GM23248 (cell line): ENCODE measurements around the gene C6orf120. TPM values are rescaled to one million over a fixed set of nuclear protein-coding genes. Genes with fewer than 3 reads are reported as not detected.

ENCODE experiments used
- DNase-seq: peaks from one replicate; pipeline ENCODE4 v3.0.0-alpha.2; 2015
- H2AFZ ChIP-seq: fragments of 200-600 bp; sonication (generic); 2 replicates; pipeline ENCODE4 v1.6.1; 2016; ENCODE audit warnings: antibody characterized with exemption
- H3F3A ChIP-seq: fragments of 200-600 bp; sonication (generic); 2 replicates; pipeline ENCODE4 v1.6.1; 2016; ENCODE audit warnings: mild to moderate bottlenecking, antibody characterized with exemption, mixed run types; ENCODE audit not compliant: insufficient read depth
- H3K27ac ChIP-seq: fragments of 200-600 bp; sonication (generic); 2 replicates; pipeline ENCODE4 v1.5.1; 2016; ENCODE audit warnings: mild to moderate bottlenecking
- H3K27me3 ChIP-seq: fragments of 200-600 bp; sonication (generic); replicated peaks from 2 replicates; pipeline ENCODE4 v1.6.1; 2016; ENCODE audit warnings: mild to moderate bottlenecking; ENCODE audit not compliant: insufficient read depth
- H3K36me3 ChIP-seq: fragments of 200-600 bp; sonication (generic); 2 replicates; pipeline ENCODE4 v1.6.1; 2016; ENCODE audit warnings: low read depth, mild to moderate bottlenecking
- H3K4me1 ChIP-seq: fragments of 200-600 bp; sonication (generic); 2 replicates; pipeline ENCODE4 v1.6.1; 2016; ENCODE audit warnings: mild to moderate bottlenecking; ENCODE audit not compliant: insufficient read depth
- H3K4me2 ChIP-seq: fragments of 200-600 bp; sonication (generic); one replicate; pipeline ENCODE4 v1.6.1; 2016; ENCODE audit warnings: mild to moderate bottlenecking; ENCODE audit not compliant: unreplicated experiment
- H3K4me3 ChIP-seq: fragments of 200-600 bp; sonication (generic); 2 replicates; pipeline ENCODE4 v1.5.1; 2016; ENCODE audit warnings: mild to moderate bottlenecking
- H3K79me2 ChIP-seq: fragments of 200-600 bp; sonication (generic); 2 replicates; pipeline ENCODE4 v1.6.1; 2016; ENCODE audit warnings: mild to moderate bottlenecking; ENCODE audit not compliant: insufficient read depth
- H3K9ac ChIP-seq: fragments of 200-600 bp; sonication (generic); 2 replicates; pipeline ENCODE4 v1.6.1; 2016; ENCODE audit warnings: mild to moderate bottlenecking
- H3K9me2 ChIP-seq: fragments of 200-600 bp; sonication (generic); 2 replicates; pipeline ENCODE4 v1.6.1; 2016; ENCODE audit warnings: mixed run types, mild to moderate bottlenecking, moderate library complexity; ENCODE audit not compliant: insufficient read depth
- H3K9me3 ChIP-seq: fragments of 200-600 bp; sonication (generic); one replicate; pipeline ENCODE4 v1.6.1; 2017; ENCODE audit warnings: low read depth
- H4K20me1 ChIP-seq: fragments of 200-600 bp; sonication (generic); 2 replicates; pipeline ENCODE4 v1.6.0; 2016; ENCODE audit not compliant: insufficient read depth
- EZH2 ChIP-seq: fragments of 200-600 bp; sonication (generic); IDR thresholded peaks from 2 replicates; pipeline ENCODE4 v1.6.1; 2018; ENCODE audit warnings: antibody characterized with exemption, mild to moderate bottlenecking; ENCODE audit not compliant: insufficient read depth, poor library complexity, severe bottlenecking
- EZH2phosphoT487 ChIP-seq: fragments of 200-600 bp; sonication (generic); IDR thresholded peaks from 2 replicates; pipeline ENCODE4 v1.6.1; 2018; ENCODE audit warnings: antibody characterized with exemption, moderate library complexity, mild to moderate bottlenecking, low read depth; ENCODE audit not compliant: insufficient read depth
- WGBS, 2 experiments: methylation state at CpG; one replicate each; pipeline ENCODE4 v1.1.6; 2015 to 2017; ENCODE audit warnings: low lambda C conversion rate in 2 of 2, low coverage in 1 of 2; ENCODE audit errors: missing lambda C conversion rate in 2 of 2; 5-methylcytosine and 5-hydroxymethylcytosine counted together
- in situ Hi-C: fragments of 300-500 bp; cut with MboI; formaldehyde crosslinking; loops from 2 replicates; pipeline ENCODE4 v1.15.0; 2020
- polyA plus RNA-seq: library from polyadenylated mRNA; unstranded; fragments of >200 nt; fragmentation: Nextera tagmentation; extraction: Ambion mirVana; gene quantifications from 2 replicates; pipeline ENCODE4 v1.2.1, GENCODE V29; 2016
- total RNA-seq: library from RNA; depleted of rRNA; stranded (reverse); fragments of >200 nt; shearing (Covaris generic); gene quantifications from 2 replicates; pipeline ENCODE4 v1.2.3, GENCODE V29; 2014; rRNA removed

C6orf120 gene
- total and polyA plus RNA-seq, 2 experiments from 2014 or later: 39.4 to 72.7 TPM

GRCh38 chr6:169751242-169752073 lies 49.5 kb downstream of the C6orf120 start, which contains the start of the genes DYNLT2 and ERMARD:
TSS of gene DYNLT2 (minus strand) at chr6:169751572. CDS start at chr6:169751458, 114 bp downstream.
TSS of gene ERMARD (plus strand) at chr6:169751622. CDS start at chr6:169751658, 36 bp downstream.
- peak; percentile 97 for DNase-seq
- peak within 1 kb of the TSS; percentile 88 for H2AFZ ChIP-seq
- H3K9ac ChIP-seq: peak within 1 kb of the TSS; percentile 97
- TF ChIP-seq EZH2phosphoT487: no peak
- no peak for TF ChIP-seq EZH2
- 0 out of 2 replicates have a peak, but pooled peaks cover 4% of the 10 kb centered on the region for H3F3A ChIP-seq
- 0 out of 2 replicates have a peak, but pooled peaks cover 4% of the 10 kb centered on the region for H3K36me3 ChIP-seq
- H3K27me3 ChIP-seq: no peaks in the 10 kb centered on the region
- 1% methylated on average over 76 to 87 of the region's 90 CpGs for WGBS, 2 experiments
- peaks cover 31% of the 10 kb centered on the region for H3K79me2 ChIP-seq
- H3K9me2 ChIP-seq: no peaks in the 10 kb centered on the region
- peak within 1 kb of the TSS; percentile 92 for H3K27ac ChIP-seq
- peaks cover 17% of the 10 kb centered on the region for H3K4me1 ChIP-seq
- no peaks in the 10 kb centered on the region for H3K9me3 ChIP-seq
- H4K20me1 ChIP-seq: no peaks in the 10 kb centered on the region
- in situ Hi-C loops: no loop called here
- H3K4me2 ChIP-seq: peak within 1 kb of the TSS; percentile 97
- peak within 1 kb of the TSS; percentile 86 for H3K4me3 ChIP-seq

DNA sequence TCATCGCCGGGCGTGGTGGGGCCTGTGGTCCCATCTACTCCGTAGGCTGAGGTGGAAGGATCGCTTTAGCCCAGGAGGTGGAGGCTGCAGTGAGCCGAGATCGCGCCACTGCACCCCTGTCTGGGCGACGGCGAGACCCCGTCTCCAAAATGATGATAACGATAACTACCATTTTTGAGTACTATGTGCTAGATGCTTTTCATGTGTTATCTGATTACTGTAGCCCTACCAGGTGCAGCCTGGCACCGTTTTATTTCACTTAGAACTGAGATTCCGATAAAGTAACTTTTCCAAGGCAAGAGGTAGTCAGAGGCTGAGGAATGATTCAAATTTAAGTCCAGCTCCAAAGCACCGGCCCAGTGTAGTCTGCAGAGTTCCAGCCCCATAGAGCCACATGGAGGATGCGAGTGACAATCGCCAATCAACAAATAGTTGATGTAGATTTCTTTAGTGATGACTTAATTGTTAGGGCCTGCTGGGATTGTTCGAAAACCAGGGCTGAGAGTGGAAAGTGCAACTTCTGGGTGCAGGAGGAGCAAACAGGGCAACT lies 50.2 kb downstream of the C6orf120 start:
- peaks cover 17% of the 10 kb centered on the region for H3K4me1 ChIP-seq
- in situ Hi-C loops: no loop called here
- peak overlapping the region; percentile 90 for H3K4me2 ChIP-seq
- peak; percentile 49 for DNase-seq
- H3F3A ChIP-seq: 0 out of 2 replicates have a peak, but pooled peaks cover 4% of the 10 kb centered on the region
- no peaks in the 10 kb centered on the region for H4K20me1 ChIP-seq
- 0 to 3% methylated on average over 18 to 19 of the region's 19 CpGs for WGBS, 2 experiments
- H3K27ac ChIP-seq: peak overlapping the region; percentile 92
- peak overlapping the region; percentile 86 for H3K4me3 ChIP-seq
- peak overlapping the region; percentile 88 for H2AFZ ChIP-seq
- 0 out of 2 replicates have a peak, but pooled peaks cover 4% of the 10 kb centered on the region for H3K36me3 ChIP-seq
- no peak for TF ChIP-seq EZH2
- no peak for TF ChIP-seq EZH2phosphoT487
- H3K27me3 ChIP-seq: no peaks in the 10 kb centered on the region
- H3K9ac ChIP-seq: peak overlapping the region; percentile 97
- H3K79me2 ChIP-seq: peaks cover 31% of the 10 kb centered on the region
- H3K9me3 ChIP-seq: no peaks in the 10 kb centered on the region
- no peaks in the 10 kb centered on the region for H3K9me2 ChIP-seq

Other genes with a start within 250 kb of the C6orf120 start
- gene WDR27, start 97 bp upstream of the C6orf120 start, total RNA-seq: 9.2 and 10.6 TPM in 2 replicates
- 5.4 and 9.3 TPM in 2 replicates for gene WDR27, start 97 bp upstream of the C6orf120 start, polyA plus RNA-seq
- gene PHF10, start 22.4 kb downstream of the C6orf120 start, total RNA-seq: 8.5 and 10.7 TPM in 2 replicates
- gene PHF10, start 22.4 kb downstream of the C6orf120 start, polyA plus RNA-seq: 5.9 and 6.5 TPM in 2 replicates
- 0.89 and 1.5 TPM in 2 replicates for gene DYNLT2, start 49.4 kb downstream of the C6orf120 start, total RNA-seq
- gene DYNLT2, start 49.4 kb downstream of the C6orf120 start, polyA plus RNA-seq: 0.51 and 0.62 TPM in 2 replicates
- 15.6 and 22.3 TPM in 2 replicates for gene ERMARD, start 49.5 kb downstream of the C6orf120 start, total RNA-seq
- gene ERMARD, start 49.5 kb downstream of the C6orf120 start, polyA plus RNA-seq: 18.3 and 22.0 TPM in 2 replicates